NCI-H774 (cell line): ENCODE results near the gene TP53.

Experiments
- DNase-seq: peaks from one replicate; lab custom pipeline; 2025; lab: John Stamatoyannopoulos, UW

TP53 gene

DNA sequence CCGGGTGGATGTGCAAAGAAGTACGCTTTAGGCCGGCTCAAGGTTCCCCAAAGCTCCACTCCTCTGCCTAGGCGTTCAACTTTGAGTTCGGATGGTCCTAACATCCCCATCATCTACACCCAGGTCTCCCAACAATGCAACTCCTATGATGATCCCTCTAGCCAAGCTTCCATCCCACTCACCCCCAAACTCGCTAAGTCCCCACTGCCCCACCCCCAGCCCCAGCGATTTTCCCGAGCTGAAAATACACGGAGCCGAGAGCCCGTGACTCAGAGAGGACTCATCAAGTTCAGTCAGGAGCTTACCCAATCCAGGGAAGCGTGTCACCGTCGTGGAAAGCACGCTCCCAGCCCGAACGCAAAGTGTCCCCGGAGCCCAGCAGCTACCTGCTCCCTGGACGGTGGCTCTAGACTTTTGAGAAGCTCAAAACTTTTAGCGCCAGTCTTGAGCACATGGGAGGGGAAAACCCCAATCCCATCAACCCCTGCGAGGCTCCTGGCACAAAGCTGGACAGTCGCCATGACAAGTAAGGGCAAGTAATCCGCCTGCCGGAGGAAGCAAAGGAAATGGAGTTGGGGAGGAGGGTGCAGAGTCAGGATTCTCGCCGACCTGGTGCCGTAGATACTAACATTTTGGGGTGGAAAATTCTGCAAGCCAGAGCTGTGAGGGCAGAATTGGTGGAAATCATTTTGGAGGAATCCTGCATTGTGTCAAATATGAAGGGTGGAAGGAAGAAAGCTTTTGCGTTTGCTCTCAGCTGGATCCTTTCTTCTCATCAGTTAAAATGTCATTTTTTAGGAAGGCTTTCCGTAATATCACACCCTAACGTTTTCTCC, at the start of gene TP53:
Gene TP53, minus strand, starts transcription at position 419 of the 836 bp plus-strand sequence. CDS start 10,896 bp downstream, outside the sequence.
- DNase-seq: peak; percentile 60

GRCh38 chr17:7732981-7733539, 45.8 kb upstream of the TP53 start:
- DNase-seq: no peak

DNA sequence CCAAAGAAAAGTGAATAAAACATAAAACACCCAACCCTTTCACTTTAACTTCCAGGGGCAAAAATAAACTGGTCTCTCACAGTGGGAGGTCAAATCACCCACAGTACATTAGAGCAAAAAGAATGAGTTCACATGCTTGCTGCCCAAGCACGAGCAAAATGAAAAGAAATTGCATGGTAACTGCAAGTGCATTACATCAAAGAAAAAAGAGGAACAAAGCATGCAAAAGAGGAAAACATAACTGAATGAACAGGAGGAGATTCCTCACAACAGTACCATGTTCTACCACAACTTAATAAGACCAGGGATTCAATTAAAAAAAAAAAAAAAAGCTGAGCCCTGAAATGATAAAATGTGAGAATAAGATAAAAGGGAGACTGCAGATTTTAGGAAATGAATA, 42.5 kb upstream of the TP53 start:
- DNase-seq: no peak

DNA sequence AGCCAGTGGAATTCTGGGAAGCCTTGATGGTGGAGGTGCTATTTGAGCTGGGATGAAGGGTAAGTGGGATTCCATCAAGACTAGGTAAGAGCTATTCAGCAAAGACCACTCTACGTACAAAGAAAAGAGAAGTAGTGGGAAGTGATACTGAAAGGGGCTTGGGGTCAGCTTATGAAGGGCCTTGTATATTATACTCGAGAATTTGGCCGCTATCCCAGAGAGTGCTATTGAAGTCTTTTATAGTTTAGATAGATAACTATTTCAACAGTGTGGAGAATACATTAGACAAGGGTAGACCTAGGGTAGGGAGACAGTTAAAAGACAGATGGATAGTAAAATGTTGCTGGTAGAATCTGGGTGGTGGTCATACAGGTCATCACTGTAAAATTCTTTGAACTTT, 40.6 kb upstream of the TP53 start:
- no peak for DNase-seq

- DNase-seq: no peak
Measured at GRCh38 chr17:7721612-7722011, 34.3 kb upstream of the TP53 start.

DNA sequence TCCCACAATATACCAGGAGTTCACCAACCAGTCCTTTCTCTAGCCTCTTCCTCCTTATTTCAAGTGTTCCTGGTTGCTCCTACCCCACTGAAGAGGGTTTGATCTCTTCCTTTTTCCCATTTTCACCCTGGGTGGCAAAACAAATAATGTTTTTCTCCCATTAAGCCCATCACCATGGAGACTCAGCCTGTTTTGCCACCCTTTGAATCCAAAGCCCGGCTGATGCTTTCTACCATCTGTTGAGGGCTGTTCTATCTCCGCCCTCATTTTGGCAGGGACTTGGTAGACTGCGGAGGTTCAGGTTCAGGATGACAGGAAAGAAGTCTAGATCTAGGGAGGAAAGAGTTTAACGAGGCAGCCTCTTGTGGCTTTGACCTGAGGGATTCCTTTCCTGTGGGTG, 32.8 kb upstream of the TP53 start:
- no peak for DNase-seq

GRCh38 chr17:7719661-7720060, 32.4 kb upstream of the TP53 start:
- DNase-seq: no peak

GRCh38 chr17:7717756-7718350, 30.6 kb upstream of the TP53 start:
- DNase-seq: no peak

- peak; percentile 63 for DNase-seq
Measured at GRCh38 chr17:7716901-7717755, 29.8 kb upstream of the TP53 start, which contains the start of gene DNAH2. DNAH2 (plus strand) TSS chr17:7717744; CDS start chr17:7719735, 1,991 bp downstream.

DNA sequence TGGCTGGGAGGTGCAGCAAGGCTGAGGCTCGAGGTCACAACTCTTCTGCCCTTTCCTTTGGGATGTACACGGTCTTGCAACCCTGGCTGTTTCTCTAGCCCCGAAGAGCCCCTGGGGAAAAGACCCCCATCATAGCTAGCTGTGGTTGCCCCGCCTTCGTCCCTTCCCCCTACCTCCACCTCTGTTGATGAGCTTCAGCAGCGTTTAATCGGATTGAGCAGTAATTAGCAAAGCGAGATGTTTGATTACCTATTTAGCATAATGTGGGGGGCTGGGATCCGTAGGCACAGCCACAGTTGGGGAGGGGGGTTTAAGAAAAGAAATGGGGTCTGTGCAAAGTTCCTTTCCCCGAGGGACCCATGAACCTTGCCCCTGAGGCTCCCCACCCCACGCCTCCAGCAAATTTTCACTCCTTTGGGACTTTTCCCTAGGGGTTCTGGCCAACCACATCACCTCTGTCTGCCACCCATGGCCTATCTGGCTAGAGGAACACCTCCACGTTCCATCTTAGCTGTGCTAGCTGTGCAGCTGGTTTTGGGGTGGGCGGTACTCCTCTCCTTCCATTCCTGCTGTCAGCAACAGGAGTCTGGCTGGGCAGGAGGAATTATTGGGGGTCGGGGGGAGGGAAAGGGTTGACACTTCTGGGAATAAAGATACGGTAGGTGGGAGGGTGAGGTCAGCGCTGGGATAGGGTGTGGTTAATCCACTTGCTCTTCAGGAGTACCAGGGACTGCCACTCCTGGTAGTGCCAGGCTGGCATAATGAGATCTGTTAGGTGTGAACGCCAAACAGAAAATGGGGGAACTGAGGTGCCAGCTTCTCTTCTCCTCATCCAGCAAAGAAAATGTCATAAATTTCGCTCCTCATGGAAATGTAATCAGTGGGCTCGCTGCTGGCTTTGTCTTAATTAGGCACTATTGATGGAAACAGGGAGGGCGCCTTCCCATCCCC, 28.9 kb upstream of the TP53 start:
- no peak for DNase-seq

DNA sequence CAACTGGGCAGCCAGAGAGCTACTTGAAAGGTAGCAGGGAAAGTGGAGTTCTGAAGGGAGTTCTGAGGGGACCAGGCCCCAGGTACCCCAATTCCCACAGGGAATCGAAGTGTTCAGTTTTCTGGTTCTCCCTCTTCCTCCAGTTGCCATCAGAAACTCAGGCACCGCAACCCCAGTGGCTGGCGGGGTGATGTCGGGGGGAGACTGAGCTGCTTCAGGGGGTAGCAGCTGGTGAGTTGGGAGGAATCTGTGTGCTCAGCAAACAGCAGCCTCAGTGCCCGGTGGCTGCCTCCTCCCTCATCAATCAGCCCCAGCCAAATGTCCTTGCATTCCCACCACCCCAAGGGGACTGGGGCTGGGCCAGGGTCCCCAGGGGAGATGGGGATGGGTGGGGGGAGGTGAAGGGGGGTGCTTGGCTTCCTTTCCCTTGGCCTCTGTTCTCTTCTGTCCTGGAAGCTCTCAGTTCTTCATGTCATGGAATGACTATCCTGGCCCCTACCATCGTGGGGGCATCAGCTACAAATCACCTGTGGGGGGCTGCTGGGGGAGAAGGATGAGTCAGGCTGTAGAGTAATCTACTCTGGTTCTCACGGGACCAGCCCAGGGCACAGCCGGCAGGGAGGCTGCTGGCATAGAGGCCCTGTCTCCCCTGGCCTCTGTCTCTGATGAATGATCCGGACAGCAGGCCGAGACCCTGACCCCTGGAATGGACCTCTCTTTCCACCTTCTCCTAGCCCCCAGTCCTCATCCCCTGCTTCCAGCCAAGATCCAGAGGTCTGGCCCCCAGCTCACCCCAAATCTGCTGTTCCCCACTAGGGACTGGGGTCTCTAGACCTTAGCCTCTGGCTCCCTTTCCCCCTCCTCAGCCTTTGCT, 27.7 kb upstream of the TP53 start:
- DNase-seq: no peak

DNA sequence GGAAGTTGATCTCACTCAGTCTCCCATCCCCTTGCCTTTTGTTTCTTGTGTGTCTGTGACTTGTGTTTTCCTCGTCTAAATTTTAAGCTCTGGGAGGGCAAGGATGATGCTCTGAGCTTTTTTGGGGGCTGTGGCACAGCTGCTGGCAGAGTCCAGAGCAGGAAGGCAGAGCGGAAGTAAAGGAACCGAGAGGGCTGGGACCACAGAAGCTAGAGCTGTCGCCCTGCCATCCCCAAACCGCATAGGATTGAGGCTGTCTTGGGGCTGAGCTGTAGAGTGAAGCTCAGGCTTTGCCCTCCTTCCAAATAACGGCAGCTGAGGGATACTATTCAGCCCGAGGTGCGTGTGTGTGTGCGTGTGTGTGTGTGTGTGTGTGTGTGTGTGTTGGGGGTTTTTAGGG, 26.5 kb upstream of the TP53 start:
- no peak for DNase-seq

- DNase-seq: no peak
Measured at GRCh38 chr17:7712111-7712771, 25.0 kb upstream of the TP53 start.

GRCh38 chr17:7711051-7711755, 23.9 kb upstream of the TP53 start:
- DNase-seq: no peak

DNA sequence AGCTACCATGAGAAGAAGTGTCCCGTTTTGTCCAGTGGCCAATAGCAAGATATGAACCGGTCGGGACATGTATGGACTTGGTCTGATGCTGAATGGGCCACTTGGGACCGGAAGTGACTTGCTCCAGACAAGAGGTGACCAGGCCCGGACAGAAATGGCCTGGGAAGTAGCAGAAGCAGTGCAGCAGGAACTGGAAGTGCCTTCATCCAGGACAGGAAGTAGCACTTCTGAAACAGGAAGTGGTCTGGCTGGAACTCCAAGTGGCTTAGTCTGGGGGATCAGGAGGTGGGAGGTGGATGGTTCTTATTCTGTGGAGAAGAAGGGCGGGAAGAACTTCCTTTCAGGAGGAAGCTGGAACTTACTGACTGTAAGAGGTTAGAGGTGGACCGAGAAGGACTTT, 23.0 kb upstream of the TP53 start:
- DNase-seq: no peak

- no peak for DNase-seq
Measured at GRCh38 chr17:7709031-7709430, 21.7 kb upstream of the TP53 start.

DNA sequence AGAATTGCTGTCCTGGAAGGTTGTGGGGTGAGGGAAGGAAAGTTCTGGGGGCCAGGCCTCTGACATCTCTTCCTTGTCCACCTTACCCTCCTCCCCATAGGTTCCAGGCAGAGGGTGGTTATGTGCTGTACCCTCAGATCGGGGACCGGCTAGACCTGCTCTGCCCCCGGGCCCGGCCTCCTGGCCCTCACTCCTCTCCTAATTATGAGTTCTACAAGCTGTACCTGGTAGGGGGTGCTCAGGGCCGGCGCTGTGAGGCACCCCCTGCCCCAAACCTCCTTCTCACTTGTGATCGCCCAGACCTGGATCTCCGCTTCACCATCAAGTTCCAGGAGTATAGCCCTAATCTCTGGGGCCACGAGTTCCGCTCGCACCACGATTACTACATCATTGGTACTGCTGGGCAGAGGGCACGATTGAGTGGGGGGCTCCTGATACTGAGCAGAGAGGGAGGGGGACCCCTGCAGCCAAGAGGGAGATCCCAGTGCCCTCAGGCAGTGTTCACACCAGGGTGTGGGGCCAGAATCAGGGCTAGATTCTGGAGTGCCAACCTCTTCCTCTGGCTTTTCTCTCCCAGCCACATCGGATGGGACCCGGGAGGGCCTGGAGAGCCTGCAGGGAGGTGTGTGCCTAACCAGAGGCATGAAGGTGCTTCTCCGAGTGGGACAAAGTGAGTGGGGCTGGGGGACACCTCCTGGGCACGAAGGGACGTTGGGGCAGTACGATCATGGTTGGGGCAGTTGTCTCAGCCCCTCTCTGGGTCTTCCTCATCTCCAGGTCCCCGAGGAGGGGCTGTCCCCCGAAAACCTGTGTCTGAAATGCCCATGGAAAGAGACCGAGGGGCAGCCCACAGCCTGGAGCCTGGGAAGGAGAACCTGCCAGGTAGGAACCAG, 20.8 kb upstream of the TP53 start:
- no peak for DNase-seq

DNA sequence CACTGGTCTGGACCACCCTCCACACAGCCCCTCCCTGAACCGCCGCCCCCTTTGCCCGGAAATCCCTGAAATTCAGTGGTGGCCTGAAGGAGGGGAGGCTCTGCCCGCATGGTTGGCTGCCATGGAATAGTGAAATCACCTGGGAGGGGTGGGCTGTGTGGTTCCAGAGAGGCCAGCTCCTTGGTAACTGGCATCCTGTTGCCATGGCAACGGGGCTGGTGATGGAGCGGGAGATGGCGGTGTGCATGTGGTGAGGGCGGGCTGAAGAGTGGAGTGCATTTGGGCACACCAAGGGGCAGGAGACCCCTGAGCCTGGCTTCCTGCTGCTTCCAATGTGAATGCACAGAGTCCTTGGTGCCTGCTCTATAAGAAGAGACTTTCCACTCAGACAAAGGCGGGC, 20.2 kb upstream of the TP53 start:
- DNase-seq: no peak
